DMS53 treated with DMSO at 0.1 percent for 48 hours (cell line): ENCODE data around the gene PCSK2.

Source experiments
- DNase-seq: peaks from one replicate; lab custom pipeline; 2025; ENCODE audit not compliant: unreplicated experiment; lab: John Stamatoyannopoulos, UW

Gene PCSK2

GRCh38 chr20:17470973-17471372 lies 244.1 kb downstream of the PCSK2 start:
- DNase-seq, result no peak

- DNase-seq, result no peak
Measured at GRCh38 chr20:17471606-17472187, 244.9 kb downstream of the PCSK2 start.

- no peak for DNase-seq
Measured at GRCh38 chr20:17473659-17474058, 246.8 kb downstream of the PCSK2 start.

- DNase-seq, result no peak
Measured at GRCh38 chr20:17479063-17479657, 252.3 kb downstream of the PCSK2 start.

- DNase-seq, result no peak
Measured at GRCh38 chr20:17480696-17481095, 253.9 kb downstream of the PCSK2 start.

- no peak for DNase-seq
Measured at GRCh38 chr20:17481661-17482060, 254.8 kb downstream of the PCSK2 start.

GRCh38 chr20:17482536-17482935 lies 255.7 kb downstream of the PCSK2 start:
- DNase-seq, result no peak

GRCh38 chr20:17485017-17485416 lies 258.2 kb downstream of the PCSK2 start:
- DNase-seq, result no peak

- no peak for DNase-seq
Measured at GRCh38 chr20:17488916-17489600, 262.2 kb downstream of the PCSK2 start.

GRCh38 chr20:17490501-17490900 lies 263.7 kb downstream of the PCSK2 start:
- DNase-seq, result no peak

GRCh38 chr20:17491041-17491440 lies 264.2 kb downstream of the PCSK2 start:
- DNase-seq, result no peak

GRCh38 chr20:17491488-17491887 lies 264.6 kb downstream of the PCSK2 start:
- no peak for DNase-seq

GRCh38 chr20:17493173-17493572 lies 266.3 kb downstream of the PCSK2 start:
- DNase-seq, result no peak

GRCh38 chr20:17494201-17494600 lies 267.4 kb downstream of the PCSK2 start:
- DNase-seq, result no peak

GRCh38 chr20:17495826-17496225 lies 269.0 kb downstream of the PCSK2 start:
- DNase-seq, result no peak

GRCh38 chr20:17497821-17498580 lies 271.2 kb downstream of the PCSK2 start:
- no peak for DNase-seq

- no peak for DNase-seq
Measured at GRCh38 chr20:17498641-17499040, 271.8 kb downstream of the PCSK2 start.

- no peak for DNase-seq
Measured at GRCh38 chr20:17499041-17499440, 272.2 kb downstream of the PCSK2 start.

- DNase-seq, result no peak
Measured at GRCh38 chr20:17500271-17500670, 273.4 kb downstream of the PCSK2 start.

GRCh38 chr20:17500826-17501225 lies 274.0 kb downstream of the PCSK2 start:
- DNase-seq, result no peak

- DNase-seq, result no peak
Measured at GRCh38 chr20:17501701-17502100, 274.9 kb downstream of the PCSK2 start.

- no peak for DNase-seq
Measured at GRCh38 chr20:17502105-17502504, 275.3 kb downstream of the PCSK2 start.
